Sigmoid colon (tissue), 7 donors: Measurements from ENCODE around the gene SLC15A1. TPM values are rescaled to one million over a fixed set of nuclear protein-coding genes. Genes with fewer than 3 reads are reported as not detected.

Experiments used
- DNase-seq: peaks from one replicate; pipeline ENCODE4 v3.0.0-alpha.2; 2019
- H3K27ac ChIP-seq, 4 donors: fragments of 200-600 bp; sonication (generic); one replicate each; pipeline ENCODE4 v1.5.1; 2016 to 2019; ENCODE audit warnings: mild to moderate bottlenecking in 1 of 4
- H3K27me3 ChIP-seq, 3 donors: fragments of 200-600 bp; sonication (generic); one replicate each; pipeline ENCODE4 v1.5.1; 2019; ENCODE audit warnings: mild to moderate bottlenecking in 1 of 3
- H3K36me3 ChIP-seq, 4 donors: fragments of 200-600 bp; sonication (generic); one replicate each; pipeline ENCODE4 v1.5.1; 2016 to 2019
- H3K4me1 ChIP-seq, 4 donors: fragments of 200-600 bp; sonication (generic); one replicate each; pipeline ENCODE4 v1.5.1; 2017 to 2019
- H3K4me3 ChIP-seq, 4 donors: fragments of 200-600 bp; sonication (generic); one replicate each; pipeline ENCODE4 v1.5.1; 2017 to 2019; ENCODE audit warnings: mild to moderate bottlenecking in 2 of 4, moderate library complexity in 1 of 4
- H3K9me3 ChIP-seq, 4 donors: fragments of 200-600 bp in 3 of 4; sonication (generic) in 3 of 4; one replicate each; pipeline versions ENCODE4 v1.5.1 to v1.6.1; 2013 to 2019
- EP300 ChIP-seq, 4 donors: sonication (generic); formaldehyde crosslinking; IDR thresholded peaks; one replicate each; pipeline ENCODE4 v1.6.1; 2017; ENCODE audit warnings: antibody characterized with exemption in 4 of 4
- POLR2A ChIP-seq, 2 donors: fragments of 450-650 bp; IDR thresholded peaks; one replicate each; pipeline ENCODE4 v1.6.1; 2016; ENCODE audit warnings: antibody characterized with exemption in 2 of 2, mild to moderate bottlenecking in 2 of 2, moderate library complexity in 2 of 2
- POLR2AphosphoS5 ChIP-seq, 4 donors: sonication (generic); formaldehyde crosslinking; IDR thresholded peaks; one replicate each; pipeline ENCODE4 v1.6.1; 2017; ENCODE audit warnings: antibody characterized with exemption in 4 of 4
- WGBS, 2 donors: extraction: QIAGEN DNeasy Blood & Tissue Kit; methylation state at CpG; one replicate each; pipeline ENCODE4 v1.1.7; 2013; 5-methylcytosine and 5-hydroxymethylcytosine counted together
- intact Hi-C: fragments of 100-400 bp; cut with DNase I; formaldehyde crosslinking; loops from one replicate; pipeline ENCODE4 v1.15.1; 2023
- polyA plus RNA-seq, 3 donors: library from polyadenylated mRNA; stranded (reverse); fragments of 200-250 nt; gene quantifications; one replicate each; pipeline ENCODE4 v1.2.3, GENCODE V29; 2013
- total RNA-seq, 4 donors: library from RNA; depleted of rRNA; stranded (reverse); fragments of >200 nt; gene quantifications; one replicate each; pipeline ENCODE4 v1.1.0, GENCODE V29; 2016
- TF ChIP-seq, protein P1 (sequence below), 4 experiments: fragments of 450-650 bp in 3 of 4; fragments of 200-600 bp in 1 of 4; IDR thresholded peaks; one replicate each; pipeline ENCODE4 v1.5.1; 2016 to 2019; ENCODE audit warnings: antibody characterized with exemption in 4 of 4, mild to moderate bottlenecking in 3 of 4, moderate library complexity in 2 of 4
- donor health status: healthy with polysubstance abuse.
- donor health status: Bipolar disorder and iron deficiency.
- donor health status: healthy.

The SLC15A1 gene
- total and polyA plus RNA-seq, 7 donors = under 0.01 to 11.1 (median 2.1) TPM; not detected in 2

GRCh38 chr13:98652276-98652675, 100.2 kb downstream of the SLC15A1 start:
- H3K36me3 ChIP-seq = no peaks in the 10 kb centered on the region
- no peak overlapping the region for H3K27ac ChIP-seq
- intact Hi-C loops = loop anchor here (5.0 kb wide), 1 partner anchor 75 kb away; the partner anchor contains the start of gene STK24
- H3K4me3 ChIP-seq = no peak overlapping the region
- H3K4me1 ChIP-seq = no peaks in the 10 kb centered on the region
- DNase-seq = no peak
- WGBS, 2 donors = 76 to 90% methylated on average over 2 of the region's 2 CpGs
- TF ChIP-seq, protein P1, sequence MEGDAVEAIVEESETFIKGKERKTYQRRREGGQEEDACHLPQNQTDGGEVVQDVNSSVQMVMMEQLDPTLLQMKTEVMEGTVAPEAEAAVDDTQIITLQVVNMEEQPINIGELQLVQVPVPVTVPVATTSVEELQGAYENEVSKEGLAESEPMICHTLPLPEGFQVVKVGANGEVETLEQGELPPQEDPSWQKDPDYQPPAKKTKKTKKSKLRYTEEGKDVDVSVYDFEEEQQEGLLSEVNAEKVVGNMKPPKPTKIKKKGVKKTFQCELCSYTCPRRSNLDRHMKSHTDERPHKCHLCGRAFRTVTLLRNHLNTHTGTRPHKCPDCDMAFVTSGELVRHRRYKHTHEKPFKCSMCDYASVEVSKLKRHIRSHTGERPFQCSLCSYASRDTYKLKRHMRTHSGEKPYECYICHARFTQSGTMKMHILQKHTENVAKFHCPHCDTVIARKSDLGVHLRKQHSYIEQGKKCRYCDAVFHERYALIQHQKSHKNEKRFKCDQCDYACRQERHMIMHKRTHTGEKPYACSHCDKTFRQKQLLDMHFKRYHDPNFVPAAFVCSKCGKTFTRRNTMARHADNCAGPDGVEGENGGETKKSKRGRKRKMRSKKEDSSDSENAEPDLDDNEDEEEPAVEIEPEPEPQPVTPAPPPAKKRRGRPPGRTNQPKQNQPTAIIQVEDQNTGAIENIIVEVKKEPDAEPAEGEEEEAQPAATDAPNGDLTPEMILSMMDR (IDR thresholded peaks at IDR 0.05) = no peak
- TF ChIP-seq POLR2A (IDR thresholded peaks at IDR 0.05) (no peak), POLR2AphosphoS5 (IDR thresholded peaks at IDR 0.05) (no peak), EP300 (IDR thresholded peaks at IDR 0.05) (no peak)
- no peaks in the 10 kb centered on the region for H3K27me3 ChIP-seq
- H3K9me3 ChIP-seq = no peaks in the 10 kb centered on the region

- no peak for TF ChIP-seq POLR2A (IDR thresholded peaks at IDR 0.05)
- no peak overlapping the region for H3K4me3 ChIP-seq
- intact Hi-C loops = loop anchor here (5.0 kb wide), 1 partner anchor 74 kb away; the partner anchor contains the start of gene STK24
- no peaks in the 10 kb centered on the region for H3K9me3 ChIP-seq
- H3K36me3 ChIP-seq = no peaks in the 10 kb centered on the region
- no peaks in the 10 kb centered on the region for H3K4me1 ChIP-seq
- no peak for DNase-seq
- 76 to 81% methylated on average over 6 of the region's 6 CpGs for WGBS, 2 donors
- H3K27me3 ChIP-seq = no peaks in the 10 kb centered on the region
- H3K27ac ChIP-seq = no peak overlapping the region
Observed at GRCh38 chr13:98651744-98652143, 100.7 kb downstream of the SLC15A1 start.

DNA sequence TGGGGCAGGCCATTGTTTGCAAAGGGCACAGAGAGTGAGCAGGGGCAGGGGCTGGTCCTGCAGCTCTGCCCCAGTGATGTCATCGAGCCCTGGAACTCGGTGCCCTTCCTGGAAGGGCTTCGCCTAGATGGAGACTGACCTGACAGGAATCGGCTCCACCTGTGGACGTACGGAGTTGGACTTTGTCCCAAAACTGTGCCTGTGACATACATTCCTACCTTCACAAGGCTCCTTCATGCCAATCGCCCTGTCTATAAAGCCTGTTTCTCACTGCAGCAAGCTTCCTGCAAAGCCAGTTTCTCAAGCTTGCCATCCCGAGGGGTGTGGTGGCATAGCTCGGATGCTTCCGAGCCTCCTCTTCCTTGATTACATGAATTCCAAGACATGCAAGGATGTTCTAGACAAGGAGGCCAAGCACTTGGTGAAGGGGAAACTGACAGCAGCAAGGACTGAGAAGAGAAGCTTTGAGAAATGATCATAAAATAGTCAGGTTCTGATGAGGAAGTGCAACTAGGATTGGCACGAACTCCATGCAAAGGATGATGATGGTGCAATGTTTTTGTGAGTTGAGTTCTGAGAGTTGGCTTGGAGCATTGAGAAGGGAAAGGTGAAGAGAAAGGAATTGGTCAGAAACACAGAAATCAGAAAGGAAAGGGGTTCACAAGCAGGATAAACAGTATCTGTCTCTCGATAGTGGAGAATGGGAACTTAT, 101.9 kb downstream of the SLC15A1 start:
- intact Hi-C loops = loop anchor here (5.0 kb wide), 1 partner anchor 73 kb away; the partner anchor contains the start of gene STK24
- no peaks in the 10 kb centered on the region for H3K27me3 ChIP-seq
- no peaks in the 10 kb centered on the region for H3K36me3 ChIP-seq
- H3K4me1 ChIP-seq = no peaks in the 10 kb centered on the region
- TF ChIP-seq POLR2AphosphoS5 (IDR thresholded peaks at IDR 0.05) (no peak), EP300 (IDR thresholded peaks at IDR 0.05) (no peak), POLR2A (IDR thresholded peaks at IDR 0.05) (no peak)
- WGBS, 2 donors = 22 to 64% methylated on average over 12 of the region's 12 CpGs
- DNase-seq = no peak
- no peaks in the 10 kb centered on the region for H3K9me3 ChIP-seq
- H3K27ac ChIP-seq = no peak overlapping the region
- no peak overlapping the region for H3K4me3 ChIP-seq

- Histone ChIP-seq H3K27ac (no peak overlapping the region), H3K27me3 (no peaks in the 10 kb centered on the region), H3K4me3 (no peak overlapping the region), H3K36me3 (no peaks in the 10 kb centered on the region), H3K9me3 (no peaks in the 10 kb centered on the region), H3K4me1 (no peaks in the 10 kb centered on the region)
- DNase-seq = no peak
- intact Hi-C loops = loop anchor here (5.0 kb wide), 1 partner anchor 73 kb away; the partner anchor contains the start of gene STK24
- no peak for TF ChIP-seq POLR2AphosphoS5 (IDR thresholded peaks at IDR 0.05)
- 41 to 81% methylated on average over 7 of the region's 7 CpGs for WGBS, 2 donors
Observed at GRCh38 chr13:98649861-98650260, 102.6 kb downstream of the SLC15A1 start.

DNA sequence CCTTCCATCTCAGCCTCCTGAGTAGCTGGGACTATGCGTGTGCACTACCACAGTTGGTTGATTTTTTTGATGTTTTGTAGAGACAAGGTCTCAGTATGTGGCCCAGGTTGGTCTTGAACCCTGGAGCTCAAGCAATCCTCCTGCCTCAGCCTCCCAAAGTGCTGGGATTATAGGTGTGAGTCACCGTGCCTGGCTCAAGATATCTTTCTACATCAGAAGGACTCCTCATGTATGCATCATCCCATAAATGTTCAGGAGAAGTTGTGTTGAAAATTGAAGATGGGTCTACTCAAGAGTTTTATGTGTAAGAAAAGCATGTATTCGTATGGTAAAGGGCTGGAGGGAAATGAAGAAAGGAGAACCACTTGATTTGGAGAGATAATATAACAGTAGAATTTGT, 103.8 kb downstream of the SLC15A1 start:
- TF ChIP-seq POLR2AphosphoS5 (IDR thresholded peaks at IDR 0.05) (no peak), EP300 (IDR thresholded peaks at IDR 0.05) (no peak), POLR2A (IDR thresholded peaks at IDR 0.05) (no peak)
- TF ChIP-seq, protein P1 (IDR thresholded peaks at IDR 0.05) = no peak
- Histone ChIP-seq H3K27me3 (no peaks in the 10 kb centered on the region), H3K4me1 (no peaks in the 10 kb centered on the region), H3K27ac (no peak overlapping the region), H3K36me3 (no peaks in the 10 kb centered on the region), H3K4me3 (no peak overlapping the region), H3K9me3 (no peaks in the 10 kb centered on the region)
- no peak for DNase-seq
- intact Hi-C loops = no loop called here
- 63 to 66% methylated on average over 3 of the region's 3 CpGs for WGBS, 2 donors

DNA sequence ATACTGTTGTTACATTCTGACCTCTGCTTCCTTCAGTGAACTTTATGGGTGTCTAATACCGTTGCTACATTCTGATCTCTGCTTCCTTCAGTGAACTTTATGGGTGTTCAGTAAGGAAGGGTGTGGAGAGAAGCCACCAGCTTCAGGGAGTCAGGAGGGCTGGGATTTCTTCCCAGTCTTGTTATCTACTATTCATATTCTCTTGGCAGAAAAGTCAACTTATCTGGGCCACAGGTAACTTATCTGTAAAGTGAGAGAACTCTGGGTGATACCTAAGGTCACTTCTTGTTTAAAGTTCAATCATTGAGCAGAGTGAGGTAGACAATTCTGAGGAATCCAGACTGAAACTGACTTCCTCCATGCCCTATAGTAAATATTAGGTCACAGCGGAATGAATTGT, 104.3 kb downstream of the SLC15A1 start:
- H3K4me3 ChIP-seq = no peak overlapping the region
- no peaks in the 10 kb centered on the region for H3K36me3 ChIP-seq
- 13 to 64% methylated on average over 2 of the region's 2 CpGs for WGBS, 2 donors
- H3K27me3 ChIP-seq = no peaks in the 10 kb centered on the region
- H3K27ac ChIP-seq = no peak overlapping the region
- TF ChIP-seq POLR2AphosphoS5 (IDR thresholded peaks at IDR 0.05) (no peak), POLR2A (IDR thresholded peaks at IDR 0.05) (no peak), EP300 (IDR thresholded peaks at IDR 0.05) (no peak)
- TF ChIP-seq, protein P1 (IDR thresholded peaks at IDR 0.05) = no peak
- H3K9me3 ChIP-seq = no peaks in the 10 kb centered on the region
- no peaks in the 10 kb centered on the region for H3K4me1 ChIP-seq
- intact Hi-C loops = no loop called here
- DNase-seq = no peak
